B cell (primary cell): ENCODE measurements around the gene PRICKLE2. TPM values are rescaled to one million over a fixed set of nuclear protein-coding genes. Genes with fewer than 3 reads are reported as not detected.

Experiments
- ATAC-seq: fragments of 200-7000 bp; cut with Tn5 transposase; one replicate; pipeline ENCODE4 v1.10.0; 2021; ENCODE audit warnings: low read depth, mild to moderate bottlenecking, moderate number of reproducible peaks, moderate library complexity
- CTCF ChIA-PET: fragments of 350-600 bp; sonication (Branson Sonifier 250); formaldehyde crosslinking; loops from one replicate; lab custom pipeline; 2021; ENCODE audit warnings: antibody characterized with exemption, inconsistent platforms; lab: Charles Lee
- POLR2A ChIA-PET: fragments of 350-600 bp; sonication (Branson Sonifier 250); formaldehyde crosslinking; loops from one replicate; lab custom pipeline; 2021; ENCODE audit warnings: antibody characterized with exemption; lab: Charles Lee
- DNase-seq: peaks from one replicate; pipeline ENCODE4 v3.0.0; 2013
- H2AFZ ChIP-seq: 2 replicates; pipeline ENCODE4 v1.6.1; 2012; ENCODE audit warnings: mild to moderate bottlenecking, low read depth, low read length; ENCODE audit not compliant: insufficient read depth, poor library complexity, severe bottlenecking
- H3K27ac ChIP-seq, 2 donors: 1 replicate in 1 of 2; 2 replicates in 1 of 2; pipeline ENCODE4 v1.5.1; 2012 to 2013; ENCODE audit warnings: low read length in 2 of 2, mild to moderate bottlenecking in 2 of 2, moderate library complexity in 1 of 2
- H3K27me3 ChIP-seq, 4 experiments: fragments of 200-600 bp in 1 of 4; sonication (generic) in 1 of 4; replicated peaks in 1 of 4; 1 replicate in 2 of 4; 2 replicates in 2 of 4; pipeline versions ENCODE4 v1.6.1 to v1.7.0; 2013 to 2016; ENCODE audit warnings: low read length in 3 of 4, mild to moderate bottlenecking in 2 of 4, mixed read lengths in 1 of 4, moderate library complexity in 1 of 4; ENCODE audit not compliant: insufficient read depth in 4 of 4, control insufficient read depth in 3 of 4; ENCODE audit errors: control extremely low read depth in 1 of 4
- H3K36me3 ChIP-seq, 2 experiments: replicated peaks in 1 of 2; 1 replicate in 1 of 2; 2 replicates in 1 of 2; pipeline versions ENCODE4 v1.6.1 to v1.7.1; 2013; ENCODE audit warnings: low read length in 1 of 2; ENCODE audit not compliant: insufficient read depth in 2 of 2, control insufficient read depth in 1 of 2; ENCODE audit errors: control extremely low read depth in 1 of 2, extremely low read depth in 1 of 2
- H3K4me1 ChIP-seq, 2 donors: fragments of 200-600 bp in 1 of 2; sonication (generic) in 1 of 2; 1 replicate in 1 of 2; 2 replicates in 1 of 2; pipeline versions ENCODE4 v1.5.1 to v1.6.1; 2013 to 2017; ENCODE audit warnings: low read length in 2 of 2; ENCODE audit not compliant: control insufficient read depth in 2 of 2, insufficient read depth in 2 of 2
- H3K4me2 ChIP-seq: replicated peaks from 2 replicates; pipeline ENCODE3; 2012; ENCODE audit warnings: mild to moderate bottlenecking, low read depth, low read length; ENCODE audit not compliant: poor library complexity, severe bottlenecking
- H3K4me3 ChIP-seq, 5 experiments: fragments of 200-600 bp in 1 of 5; sonication (generic) in 1 of 5; 1 replicate in 3 of 5; 2 replicates in 2 of 5; pipeline versions ENCODE4 v1.5.1 to v1.7.0; 2011 to 2016; ENCODE audit warnings: low read length in 4 of 5, mild to moderate bottlenecking in 4 of 5, low read depth in 2 of 5, control low read depth in 1 of 5, moderate library complexity in 1 of 5; ENCODE audit not compliant: insufficient read depth in 1 of 5; ENCODE audit errors: control extremely low read depth in 1 of 5, extremely low read depth in 1 of 5
- H3K79me2 ChIP-seq: fragments of 200-600 bp; sonication (generic); one replicate; pipeline ENCODE4 v1.6.0; 2016; ENCODE audit warnings: low read length; ENCODE audit not compliant: control insufficient read depth, insufficient read depth
- H3K9ac ChIP-seq: fragments of 200-600 bp; sonication (generic); 2 replicates; pipeline ENCODE4 v1.6.1; 2017; ENCODE audit warnings: mild to moderate bottlenecking, low read length, moderate library complexity
- H3K9me3 ChIP-seq, 3 donors: one replicate each; pipeline versions ENCODE4 v1.6.1 to v1.7.1; 2013; ENCODE audit warnings: low read length in 2 of 3; ENCODE audit not compliant: control insufficient read depth in 2 of 3, insufficient read depth in 1 of 3; ENCODE audit errors: control extremely low read depth in 1 of 3
- H4K20me1 ChIP-seq: 2 replicates; pipeline ENCODE4 v1.6.0; 2012; ENCODE audit warnings: mild to moderate bottlenecking, low read length; ENCODE audit not compliant: insufficient read depth, control insufficient read depth, poor library complexity, severe bottlenecking
- H3K27ac Mint-ChIP-seq: one replicate; pipeline ENCODE4 v1.8.0; 2021; ENCODE audit warnings: mixed read lengths
- H3K27me3 Mint-ChIP-seq: one replicate; pipeline ENCODE4 v1.8.0; 2021; ENCODE audit warnings: mixed read lengths
- H3K4me1 Mint-ChIP-seq: one replicate; pipeline ENCODE4 v1.8.0; 2021; ENCODE audit warnings: mixed read lengths
- H3K4me3 Mint-ChIP-seq: one replicate; pipeline ENCODE4 v1.8.0; 2021; ENCODE audit warnings: mixed read lengths
- H3K9me3 Mint-ChIP-seq: one replicate; pipeline ENCODE4 v1.8.0; 2022; ENCODE audit warnings: mixed read lengths; ENCODE audit not compliant: insufficient read depth
- CTCF ChIP-seq: fragments of 200-600 bp; IDR thresholded peaks from one replicate; pipeline ENCODE4 v1.8.0; 2022; ENCODE audit warnings: antibody characterized with exemption, mild to moderate bottlenecking
- EZH2 ChIP-seq: IDR thresholded peaks from 2 replicates; pipeline ENCODE4 v1.6.1; 2012; ENCODE audit warnings: borderline replicate concordance, low read depth, mild to moderate bottlenecking, moderate library complexity, low read length; ENCODE audit not compliant: insufficient read depth, poor library complexity, severe bottlenecking
- WGBS: methylation state at CpG from one replicate; pipeline ENCODE4 v1.1.5; 2013; ENCODE audit warnings: missing lambda C conversion rate; ENCODE audit not compliant: insufficient coverage; 5-methylcytosine and 5-hydroxymethylcytosine counted together
- intact Hi-C: fragments of 100-400 bp; cut with micrococcal nuclease; formaldehyde crosslinking; loops from one replicate; pipeline ENCODE4 v1.10.0; 2022
- polyA plus RNA-seq: library from polyadenylated mRNA; depleted of rRNA; stranded (reverse); fragments of >200 nt; gene quantifications from 2 replicates; pipeline ENCODE4 v1.2.3, GENCODE V29; 2012
- total RNA-seq, 2 donors: library from RNA; stranded (reverse); fragments of 120-200 nt in 1 of 2; gene quantifications; 1 replicate in 1 of 2; 2 replicates in 1 of 2; pipeline versions ENCODE4 v1.2.3 to v1.2.4, GENCODE V29; 2013 to 2022

PRICKLE2 gene
- total and polyA plus RNA-seq, 2 donors (not counting 1 experiment from before 2014, with no cell fraction given) = 0.30 to 1.4 TPM

GRCh38 chr3:64254443-64254842 is 29.2 kb upstream of the PRICKLE2 start:
- Histone ChIP-seq H3K27ac (no peak overlapping the region), H3K4me2 (no peak overlapping the region), H4K20me1 (no peaks in the 10 kb centered on the region), H3K4me1 (no peaks in the 10 kb centered on the region), H3K4me3 (no peak overlapping the region), H3K27me3 (no peaks in the 10 kb centered on the region), H3K9ac (no peak overlapping the region), H2AFZ (no peak overlapping the region), H3K36me3 (no peaks in the 10 kb centered on the region), H3K9me3 (no peaks in the 10 kb centered on the region), H3K79me2 (no peaks in the 10 kb centered on the region)
- H3K4me3 Mint-ChIP-seq = no peak overlapping the region
- WGBS = no CpG with 5 or more reads among the region's 2 CpGs
- ChIA-PET CTCF (no interaction called here), POLR2A (no interaction called here)
- H3K9me3 Mint-ChIP-seq = no peaks in the 10 kb centered on the region
- no peak overlapping the region for H3K27ac Mint-ChIP-seq
- intact Hi-C loops = no loop called here
- H3K27me3 Mint-ChIP-seq = peaks cover 7% of the 10 kb centered on the region
- no peak for ATAC-seq
- DNase-seq = no peak
- TF ChIP-seq EZH2 = no peak
- no peak for TF ChIP-seq CTCF
- H3K4me1 Mint-ChIP-seq = no peaks in the 10 kb centered on the region

GRCh38 chr3:64253689-64254088 is 28.4 kb upstream of the PRICKLE2 start:
- POLR2A ChIA-PET = no interaction called here
- Mint-ChIP-seq H3K4me1 (no peaks in the 10 kb centered on the region), H3K27me3 (peaks cover 7% of the 10 kb centered on the region), H3K4me3 (no peak overlapping the region), H3K27ac (no peak overlapping the region), H3K9me3 (no peaks in the 10 kb centered on the region)
- intact Hi-C loops = no loop called here
- Histone ChIP-seq H3K27ac (no peak overlapping the region), H2AFZ (no peak overlapping the region), H3K4me2 (no peak overlapping the region), H3K36me3 (no peaks in the 10 kb centered on the region), H3K9me3 (no peaks in the 10 kb centered on the region), H3K4me3 (no peak overlapping the region), H3K27me3 (no peaks in the 10 kb centered on the region), H3K9ac (no peak overlapping the region), H4K20me1 (no peaks in the 10 kb centered on the region), H3K4me1 (no peaks in the 10 kb centered on the region), H3K79me2 (no peaks in the 10 kb centered on the region)
- CTCF ChIA-PET = no interaction called here
- no peak for TF ChIP-seq CTCF
- TF ChIP-seq EZH2 = no peak
- ATAC-seq (no peak), DNase-seq (no peak)
- WGBS = 100% methylated on average over 5 of the region's 6 CpGs
